Kidney (tissue), 14 donors: ENCODE measurements around the gene LHPP. TPM values are rescaled to one million over a fixed set of nuclear protein-coding genes. Genes with fewer than 3 reads are reported as not detected.

Experiments
- DNase-seq, 5 donors: peaks; one replicate each; pipeline ENCODE4 v3.0.0-alpha.2; 2013 to 2020
- FAIRE-seq: peaks from 2 replicates; lab custom pipeline; 2012; peaks lifted over from hg19 to GRCh38; lab: Jason Lieb, UNC
- H3K27ac ChIP-seq, 2 donors: one replicate each; pipeline ENCODE4 v1.7.0; 2013; ENCODE audit warnings: low read depth in 2 of 2, low read length in 2 of 2, inconsistent platforms in 1 of 2
- H3K27me3 ChIP-seq: one replicate; pipeline ENCODE4 v1.7.1; 2013; ENCODE audit warnings: low read length, inconsistent platforms; ENCODE audit not compliant: control insufficient read depth, insufficient read depth
- H3K36me3 ChIP-seq, 3 donors: one replicate each; pipeline versions ENCODE4 v1.7.0 to v1.7.1; 2013; ENCODE audit warnings: low read length in 3 of 3, control low read depth in 1 of 3, inconsistent platforms in 1 of 3; ENCODE audit not compliant: insufficient read depth in 3 of 3, control insufficient read depth in 2 of 3
- H3K4me1 ChIP-seq, 3 donors: one replicate each; pipeline versions ENCODE4 v1.7.0 to v1.7.1; 2013; ENCODE audit warnings: low read length in 3 of 3, inconsistent platforms in 1 of 3, low read depth in 1 of 3; ENCODE audit not compliant: control insufficient read depth in 2 of 3, insufficient read depth in 2 of 3
- H3K4me3 ChIP-seq, 3 donors: one replicate each; pipeline versions ENCODE4 v1.7.0 to v1.8.1; 2013; ENCODE audit warnings: low read length in 3 of 3, control low read depth in 1 of 3, inconsistent platforms in 1 of 3
- H3K9ac ChIP-seq, 3 donors: one replicate each; pipeline versions ENCODE4 v1.7.0 to v1.7.1; 2013; ENCODE audit warnings: low read length in 3 of 3, control low read depth in 1 of 3, inconsistent platforms in 1 of 3
- H3K9me3 ChIP-seq, 3 donors: one replicate each; pipeline versions ENCODE4 v1.7.0 to v1.7.1; 2013; ENCODE audit warnings: low read length in 3 of 3, control low read depth in 1 of 3, inconsistent platforms in 1 of 3; ENCODE audit not compliant: control insufficient read depth in 2 of 3, insufficient read depth in 1 of 3
- CTCF ChIP-seq: IDR thresholded peaks from 3 replicates; pipeline ENCODE4 v1.5.1; 2012; ENCODE audit warnings: mild to moderate bottlenecking, moderate library complexity, borderline replicate concordance; ENCODE audit not compliant: insufficient read depth; ENCODE audit errors: extremely low read depth
- intact Hi-C: fragments of 100-400 bp; cut with DNase I; formaldehyde crosslinking; loops from one replicate; pipeline ENCODE4 v1.11.1; 2022
- polyA plus RNA-seq: library from polyadenylated mRNA; stranded (reverse); fragments of 350-450 nt; fragmentation: Illumina TruSeq; extraction: RNeasy Lipid Tissue Mini Kit (QIAGEN cat#74804); gene quantifications from one replicate; pipeline ENCODE4 v1.2.3, GENCODE V29; 2014; ENCODE audit warnings: low read depth, low replicate concordance; ENCODE audit not compliant: insufficient read depth
- total RNA-seq: library from RNA; stranded (reverse); fragmentation: NEBNext Ultra II Directional; extraction: Animal tissue kit (Norgen Biotek cat#: 25700); gene quantifications from one replicate; pipeline ENCODE4 v1.2.1, GENCODE V29; 2021
- donor health status: control.
- donor health status: control.
- donor health status: control.
- donor health status: control.
- donor health status: control.
- donor health status: DM: yes; HTN: yes; CAD: no.
- donor health status: Normal renal cell carcinoma (clear cell type).

LHPP gene
- total and polyA plus RNA-seq, 2 donors from 2014 or later = 16.6 to 52.5 TPM

- Histone ChIP-seq H3K27ac (no peak overlapping the region), H3K36me3 (no peaks in the 10 kb centered on the region), H3K27me3 (no peaks in the 10 kb centered on the region), H3K9ac (no peak overlapping the region), H3K9me3 (no peaks in the 10 kb centered on the region), H3K4me3 (no peak overlapping the region), H3K4me1 (peaks cover 0 to 6% (median 5%) of the 10 kb centered on the region in 3 donors)
- TF ChIP-seq CTCF = no peak
- FAIRE-seq (no peak), DNase-seq (peak in 2 of 5 donors; percentile 42 to 57)
- intact Hi-C loops = no loop called here
These were observed 105.6 kb downstream of the LHPP start for GRCh38 chr10:124566981-124567835.

- intact Hi-C loops = no loop called here
These were observed 106.7 kb downstream of the LHPP start for GRCh38 chr10:124568339-124568738.

GRCh38 chr10:124568848-124569622, 107.4 kb downstream of the LHPP start:
- Histone ChIP-seq H3K27me3 (no peaks in the 10 kb centered on the region), H3K4me3 (no peak overlapping the region), H3K9ac (no peak overlapping the region), H3K36me3 (no peaks in the 10 kb centered on the region), H3K9me3 (no peaks in the 10 kb centered on the region), H3K4me1 (peaks cover 0 to 6% (median 5%) of the 10 kb centered on the region in 3 donors), H3K27ac (no peak overlapping the region)
- no peak for TF ChIP-seq CTCF
- FAIRE-seq (no peak), DNase-seq (peak in 2 of 5 donors; percentile 32 to 69)
- intact Hi-C loops = no loop called here

More at GRCh38 chr10:124568339-124568738, 106.7 kb downstream of the LHPP start:
- Histone ChIP-seq H3K9me3 (no peaks in the 10 kb centered on the region), H3K4me3 (no peak overlapping the region), H3K9ac (no peak overlapping the region), H3K27ac (no peak overlapping the region), H3K27me3 (no peaks in the 10 kb centered on the region), H3K4me1 (peaks cover 0 to 6% (median 5%) of the 10 kb centered on the region in 3 donors), H3K36me3 (no peaks in the 10 kb centered on the region)
- DNase-seq (peak in 1 of 5 donors; percentile 62), FAIRE-seq (no peak)
- TF ChIP-seq CTCF = no peak
